Cardiac fibroblast (primary cell): ENCODE data around the gene TNNT3.
A peak's percentile ranks its signal among the peaks of the same experiment; 100 is the strongest.

Experiments used
- DNase-seq, 2 donors: peaks; one replicate each; pipeline versions ENCODE4 v3.0.0 to v3.0.0-alpha.2; 2010; ENCODE audit warnings: low read depth in 2 of 2
- H3K4me3 ChIP-seq, 2 donors: replicated peaks in 1 of 2; 1 replicate in 1 of 2; 2 replicates in 1 of 2; pipeline ENCODE4 v1.5.1; 2011; ENCODE audit warnings: low read depth in 2 of 2, low read length in 2 of 2, mild to moderate bottlenecking in 2 of 2, moderate library complexity in 1 of 2
- CTCF ChIP-seq: IDR thresholded peaks from one replicate; pipeline ENCODE4 v1.5.1; 2011; ENCODE audit warnings: low read depth, mild to moderate bottlenecking, low read length, inconsistent platforms

The TNNT3 gene

GRCh38 chr11:1916132-1916985 lies 3.1 kb upstream of the TNNT3 start:
- H3K4me3 ChIP-seq, result no peak overlapping the region
- no peak for DNase-seq
- no peak for TF ChIP-seq CTCF

- H3K4me3 ChIP-seq, result no peak overlapping the region
- no peak for TF ChIP-seq CTCF
- DNase-seq, result no peak
Measured at GRCh38 chr11:1916986-1917522, 2.4 kb upstream of the TNNT3 start.

GRCh38 chr11:1917523-1918435 lies 1.7 kb upstream of the TNNT3 start:
- peak; percentile 68 for TF ChIP-seq CTCF
- no peak for DNase-seq
- H3K4me3 ChIP-seq, result no peak overlapping the region

- DNase-seq, result no peak
- TF ChIP-seq CTCF, result no peak
- no peak overlapping the region for H3K4me3 ChIP-seq
Measured at GRCh38 chr11:1918436-1919315, 827 bp upstream of the TNNT3 start.

- DNase-seq, result no peak
- TF ChIP-seq CTCF, result no peak
- no peak overlapping the region for H3K4me3 ChIP-seq
Measured at GRCh38 chr11:1920128-1920908, 815 bp downstream of the TNNT3 start.
